Astrocyte of the cerebellum (primary cell): ENCODE results near the gene ZNF197.
A peak's percentile ranks its signal among the peaks of the same experiment; 100 is the strongest.

Experiments used
- DNase-seq: peaks from one replicate; pipeline ENCODE4 v3.0.0-alpha.2; 2011; ENCODE audit warnings: low read depth
- H3K4me3 ChIP-seq: 2 replicates; pipeline ENCODE4 v1.5.1; 2011; ENCODE audit warnings: mild to moderate bottlenecking, low read depth, low read length, moderate library complexity
- CTCF ChIP-seq: IDR thresholded peaks from 2 replicates; pipeline ENCODE4 v1.5.1; 2012; ENCODE audit warnings: low read length, low read depth, moderate library complexity, mild to moderate bottlenecking; ENCODE audit errors: missing control alignments
- in situ Hi-C: cut with HindIII; loops from 2 replicates; pipeline ENCODE4 v1.10.0; 2017; ENCODE audit warnings: low sequenced_read_pairs

The ZNF197 gene

DNA sequence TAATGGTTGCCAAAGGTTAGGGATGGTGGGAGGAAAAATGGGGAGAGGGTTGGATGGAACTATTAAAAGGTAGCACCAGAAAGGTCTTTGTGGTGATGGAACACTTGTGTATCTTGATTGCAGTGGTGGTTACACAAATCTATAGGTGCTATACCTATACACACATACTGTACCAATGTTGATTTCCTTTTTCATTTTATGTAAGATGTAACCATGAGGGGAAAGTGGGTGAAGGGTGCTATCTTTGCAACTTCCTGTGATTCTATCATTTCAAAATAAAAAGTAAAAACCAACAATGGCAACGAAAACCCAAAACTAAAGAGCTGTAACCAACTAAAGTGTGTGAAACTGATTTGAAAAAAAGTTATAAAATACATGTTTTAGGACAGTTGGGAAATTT, 22.9 kb downstream of the ZNF197 start:
- in situ Hi-C loops = no loop called here
- H3K4me3 ChIP-seq = no peak overlapping the region
- DNase-seq = no peak
- TF ChIP-seq CTCF = no peak

DNA sequence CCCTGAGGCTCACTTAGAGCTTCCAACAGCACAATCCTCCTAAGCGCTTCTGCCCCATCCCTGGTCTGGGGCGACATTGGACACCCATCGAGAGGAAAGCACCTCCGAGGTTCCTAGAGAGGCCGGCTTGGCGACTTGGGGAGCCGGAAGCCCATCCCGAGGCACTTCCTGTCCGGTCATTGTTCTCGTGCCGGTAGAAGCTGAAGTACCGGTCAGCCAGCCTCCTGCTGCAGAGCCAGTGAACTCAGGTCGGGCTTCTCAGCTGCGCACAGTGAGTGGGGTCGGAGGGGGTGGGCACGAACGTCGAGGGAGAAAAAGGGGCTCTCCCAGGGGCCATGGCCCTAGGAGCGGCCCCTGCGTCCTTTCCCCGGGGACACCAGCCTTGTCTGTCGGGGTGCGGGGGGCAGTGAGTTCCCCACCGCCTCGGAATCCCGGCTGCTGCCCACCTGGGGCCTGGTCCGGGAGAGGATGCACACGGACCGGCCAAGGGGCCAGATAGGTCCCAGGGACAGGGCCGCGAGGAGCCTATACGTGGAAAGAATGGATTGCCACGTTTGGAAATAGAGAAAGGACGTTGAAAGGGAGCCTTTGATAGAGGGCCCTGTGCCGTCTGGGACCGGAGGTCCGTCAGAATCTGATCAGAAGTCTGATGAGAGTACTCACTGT, 23.9 kb downstream of the ZNF197 start, which contains the start of gene ZNF35:
ZNF35 (plus strand) TSS at position 169 of the 666 bp plus-strand sequence. CDS start 2,336 bp downstream, outside the sequence.
- in situ Hi-C loops = no loop called here
- DNase-seq = peak; percentile 76
- peak within 1 kb of the TSS; percentile 64 for H3K4me3 ChIP-seq
- no peak for TF ChIP-seq CTCF

DNA sequence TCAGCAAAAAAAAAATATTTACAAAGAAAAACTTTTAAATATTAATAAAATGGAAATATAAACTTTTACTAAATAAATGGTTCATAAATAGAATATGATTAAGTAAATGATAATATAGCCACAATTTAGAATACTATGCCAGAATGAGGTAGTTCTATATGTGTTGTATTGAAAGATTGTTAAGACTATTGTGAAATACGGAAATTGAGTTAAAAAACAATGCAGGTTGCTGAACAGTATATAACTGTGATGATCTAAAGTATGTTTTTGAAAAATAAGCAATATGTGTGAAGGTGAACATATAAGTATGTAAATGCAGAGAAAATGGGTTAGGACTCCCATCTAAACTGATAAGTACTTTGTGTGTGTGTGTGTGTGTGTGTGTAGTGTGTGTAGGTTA, 24.9 kb downstream of the ZNF197 start:
- in situ Hi-C loops = no loop called here
- TF ChIP-seq CTCF = no peak
- H3K4me3 ChIP-seq = peak overlapping the region; percentile 64
- no peak for DNase-seq

DNA sequence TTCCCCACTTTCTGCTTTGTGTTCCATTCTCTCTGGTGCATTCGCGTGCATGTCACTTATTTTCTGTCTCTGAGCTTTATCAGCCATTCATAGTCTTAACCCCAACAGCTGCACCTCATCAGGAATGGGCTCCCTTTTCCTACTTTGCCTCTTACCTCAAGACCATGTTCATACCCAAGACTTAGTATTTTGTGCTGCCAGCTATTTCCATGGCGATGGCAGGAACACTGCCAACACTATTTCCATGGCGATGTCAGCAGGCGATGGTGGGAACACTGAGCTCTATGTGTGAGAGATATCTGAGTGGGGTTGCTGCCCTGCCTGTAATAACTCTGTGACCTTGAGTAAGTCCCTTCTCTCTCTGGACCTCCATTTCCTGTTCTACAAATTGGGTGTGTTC, 29.2 kb downstream of the ZNF197 start:
- H3K4me3 ChIP-seq = no peak overlapping the region
- in situ Hi-C loops = no loop called here
- DNase-seq = no peak
- TF ChIP-seq CTCF = no peak

GRCh38 chr3:44659015-44659414, 34.2 kb downstream of the ZNF197 start:
- in situ Hi-C loops = no loop called here
- H3K4me3 ChIP-seq = no peak overlapping the region
- TF ChIP-seq CTCF = no peak
- DNase-seq = no peak

DNA sequence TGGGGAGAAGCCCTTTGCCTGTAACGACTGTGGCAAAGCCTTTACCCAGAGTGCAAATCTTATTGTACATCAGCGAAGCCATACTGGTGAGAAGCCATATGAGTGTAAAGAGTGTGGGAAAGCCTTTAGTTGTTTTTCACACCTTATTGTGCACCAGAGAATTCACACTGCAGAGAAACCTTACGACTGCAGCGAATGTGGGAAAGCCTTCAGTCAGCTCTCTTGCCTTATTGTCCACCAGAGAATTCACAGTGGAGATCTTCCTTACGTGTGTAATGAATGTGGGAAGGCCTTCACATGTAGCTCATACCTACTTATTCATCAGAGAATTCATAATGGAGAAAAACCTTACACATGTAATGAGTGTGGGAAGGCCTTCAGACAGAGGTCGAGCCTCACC, 34.6 kb downstream of the ZNF197 start:
- TF ChIP-seq CTCF = no peak
- in situ Hi-C loops = no loop called here
- no peak for DNase-seq
- no peak overlapping the region for H3K4me3 ChIP-seq
